GM12878 (cell line): ENCODE data around the gene ZNF470. TPM values are rescaled to one million over a fixed set of nuclear protein-coding genes. Genes with fewer than 3 reads are reported as not detected.

Experiments
- ATAC-seq: fragments of 200-7000 bp; cut with Tn5 transposase; 3 replicates; pipeline ENCODE4 v1.9.1; 2020; ENCODE audit warnings: mild to moderate bottlenecking, moderate library complexity
- BruUV-seq: library from RNA; stranded (reverse); fragments of 400-500 nt; replicated peaks from 2 replicates; lab custom pipeline; 2021; lab: Mats Ljungman, UMichigan
- CTCF ChIA-PET: fragments of 300-600 bp; sonication (Branson Sonifier 250); formaldehyde crosslinking; extraction: SDS; loops from one replicate; lab custom pipeline; 2021; ENCODE audit warnings: inconsistent platforms; lab: Yijun Ruan, JAX
- POLR2A ChIA-PET: fragments of 350-600 bp; formaldehyde crosslinking; extraction: SDS; loops from one replicate; lab custom pipeline; 2021; ENCODE audit warnings: inconsistent platforms; lab: Charles Lee
- RAD21 ChIA-PET: fragments of 300-600 bp; sonication (Branson Sonifier 250); formaldehyde crosslinking; loops from one replicate; lab custom pipeline; 2023; ENCODE audit warnings: antibody characterized with exemption; ENCODE audit not compliant: unreplicated experiment; lab: Charles Lee
- SMC1A ChIA-PET: fragments of 300-600 bp; sonication (Branson Sonifier 250); formaldehyde crosslinking; loops from one replicate; lab custom pipeline; 2023; ENCODE audit not compliant: unreplicated experiment, uncharacterized antibody; lab: Charles Lee
- DNase-seq: peaks from one replicate; pipeline ENCODE4 v3.0.0-alpha.2; 2011; ENCODE audit warnings: low read depth, low spot score
- FAIRE-seq: peaks from 3 replicates; lab custom pipeline; 2011; peaks lifted over from hg19 to GRCh38; lab: Jason Lieb, UNC
- H2AFZ ChIP-seq: 2 replicates; pipeline ENCODE4 v1.6.0; 2011; ENCODE audit warnings: low read depth, low read length, control low read depth; ENCODE audit not compliant: control insufficient read depth
- H3K27ac ChIP-seq: 2 replicates; pipeline ENCODE4 v1.5.1; 2011; ENCODE audit warnings: control low read depth; ENCODE audit not compliant: control insufficient read depth, insufficient read depth
- H3K27me3 ChIP-seq, 2 experiments: replicated peaks in 1 of 2; 2 replicates each; pipeline versions ENCODE4 v1.6.0 to v1.6.1; 2011; ENCODE audit warnings: low read length in 1 of 2; ENCODE audit not compliant: control insufficient read depth in 2 of 2, insufficient read depth in 2 of 2
- H3K36me3 ChIP-seq, 2 experiments: 2 replicates each; pipeline ENCODE4 v1.5.1; 2011; ENCODE audit warnings: low read length in 1 of 2; ENCODE audit not compliant: control insufficient read depth in 2 of 2, insufficient read depth in 2 of 2
- H3K4me1 ChIP-seq: 2 replicates; pipeline ENCODE4 v1.6.1; 2011; ENCODE audit warnings: mild to moderate bottlenecking, low read length, moderate library complexity, mixed read lengths; ENCODE audit not compliant: control insufficient read depth, insufficient read depth
- H3K4me2 ChIP-seq: 2 replicates; pipeline ENCODE4 v1.6.0; 2011; ENCODE audit warnings: control low read depth; ENCODE audit not compliant: control insufficient read depth, insufficient read depth
- H3K4me3 ChIP-seq: fragments of 200-600 bp; sonication (generic); 2 replicates; pipeline ENCODE4 v1.5.1; 2016
- H3K79me2 ChIP-seq: 2 replicates; pipeline ENCODE4 v1.6.0; 2011; ENCODE audit warnings: low read length; ENCODE audit not compliant: control insufficient read depth, insufficient read depth
- H3K9ac ChIP-seq: 2 replicates; pipeline ENCODE4 v1.8.0; 2011; ENCODE audit warnings: low read length, control low read depth, mixed read lengths; ENCODE audit not compliant: control insufficient read depth, insufficient read depth
- H3K9me3 ChIP-seq: replicated peaks from 3 replicates; pipeline ENCODE4 v1.5.1; 2011; ENCODE audit warnings: mild to moderate bottlenecking, low read length; ENCODE audit not compliant: control insufficient read depth, insufficient read depth
- H4K20me1 ChIP-seq: 2 replicates; pipeline ENCODE4 v1.6.0; 2011; ENCODE audit not compliant: control insufficient read depth, insufficient read depth
- CUX1 ChIP-seq: IDR thresholded peaks from 2 replicates; pipeline ENCODE4 v1.6.1; 2012; ENCODE audit warnings: improper control_type of control experiment, low read depth, low read length; ENCODE audit not compliant: insufficient replicate concordance
- FOXM1 ChIP-seq: IDR thresholded peaks from 2 replicates; pipeline ENCODE4 v1.6.1; 2012; ENCODE audit warnings: low read depth, mild to moderate bottlenecking, inconsistent platforms, low read length, moderate library complexity
- HCFC1 ChIP-seq: fragments of 150-350 bp; IDR thresholded peaks from 2 replicates; pipeline ENCODE4 v1.6.1; 2014; ENCODE audit warnings: low read length
- NFYA ChIP-seq: IDR thresholded peaks from 2 replicates; pipeline ENCODE4 v1.6.1; 2011; ENCODE audit warnings: low read depth, mild to moderate bottlenecking, low read length, improper control_type of control experiment, borderline replicate concordance
- ZZZ3 ChIP-seq: IDR thresholded peaks from 2 replicates; pipeline ENCODE4 v1.6.1; 2011; ENCODE audit warnings: low read depth; ENCODE audit not compliant: control insufficient read depth, insufficient read length
- WGBS: methylation state at CpG from one replicate; pipeline ENCODE4 v1.1.6; 2016; ENCODE audit warnings: low lambda C conversion rate; ENCODE audit not compliant: insufficient replicate concordance, insufficient coverage; ENCODE audit errors: missing lambda C conversion rate; 5-methylcytosine and 5-hydroxymethylcytosine counted together
- in situ Hi-C: fragments of 300-500 bp; cut with MboI; formaldehyde crosslinking; loops from 9 replicates; pipeline ENCODE4 v1.14.3; 2018; ENCODE audit warnings: mixed read lengths
- intact Hi-C: fragments of 100-400 bp; cut with micrococcal nuclease; formaldehyde crosslinking; loops from one replicate; pipeline ENCODE4 v1.14.2; 2022; ENCODE audit not compliant: unreplicated experiment
- polyA plus RNA-seq, 11 experiments: library from polyadenylated mRNA; depleted of rRNA in 4 of 11; unstranded in 6 of 11; stranded (reverse) in 5 of 11; fragments of >200 nt; fragmentation: Nextera tagmentation in 4 of 11; fragmentation: Illumina TruSeq in 1 of 11; extraction: Ambion mirVana in 4 of 11; extraction: Trizol in 1 of 11; gene quantifications; 1 replicate in 1 of 11; 2 replicates in 10 of 11; pipeline versions ENCODE4 v1.2.1 to v1.2.3, GENCODE V29; 2011 to 2016; ENCODE audit warnings: inconsistent platforms in 2 of 11, missing spikeins in 2 of 11, low read depth in 1 of 11
- total RNA-seq, 4 experiments: library from RNA; depleted of rRNA in 3 of 4; stranded (reverse); fragments of >200 nt in 3 of 4; fragmentation: Illumina TruSeq in 1 of 4; extraction: Trizol in 1 of 4; gene quantifications; 2 replicates each; pipeline versions ENCODE4 v1.2.1 to v1.2.3, GENCODE V29; 2013 to 2021
- TF ChIP-seq, protein P1 (sequence below): fragments of 450-650 bp; IDR thresholded peaks from 2 replicates; pipeline ENCODE4 v1.6.1; 2017; ENCODE audit warnings: borderline replicate concordance
- TF ChIP-seq, protein P2 (sequence below): fragments of 450-650 bp; IDR thresholded peaks from 2 replicates; pipeline ENCODE4 v1.6.1; 2018; ENCODE audit warnings: mild to moderate bottlenecking, low read depth, moderate library complexity; ENCODE audit not compliant: partially characterized antibody

The ZNF470 gene
- total and polyA plus RNA-seq, 10 of the 15 experiments (the other 5 are each of a cell fraction or from before 2014, with no cell fraction given), result 0.16 to 1.4 (median 0.56) TPM

GRCh38 chr19:56601375-56601774 is 34.1 kb downstream of the ZNF470 start:
- intact Hi-C loops (no loop called here), in situ Hi-C loops (no loop called here)
- ChIA-PET POLR2A (interaction anchor here (0.6 kb wide), 1 partner anchor 19 kb away, joined by 10 read pairs; no protein-coding TSS in a partner anchor), RAD21 (no interaction called here), SMC1A (no interaction called here), CTCF (no interaction called here)
- H4K20me1 ChIP-seq, result no peaks in the 10 kb centered on the region
- H3K4me2 ChIP-seq, result no peak overlapping the region
- ATAC-seq (no peak), DNase-seq (no peak), FAIRE-seq (no peak)
- no peaks in the 10 kb centered on the region for H3K27me3 ChIP-seq
- H3K9me3 ChIP-seq, result peaks cover 3% of the 10 kb centered on the region; the same call in 1 of the 3 replicates
- 74% methylated on average over 3 of the region's 3 CpGs for WGBS
- H2AFZ ChIP-seq, result no peak overlapping the region
- H3K4me3 ChIP-seq, result no peak overlapping the region
- H3K79me2 ChIP-seq, result no peaks in the 10 kb centered on the region; the same call in 1 of the 2 replicates
- H3K36me3 ChIP-seq, result no peaks in the 10 kb centered on the region
- H3K9ac ChIP-seq, result no peak overlapping the region
- BruUV-seq, result no TSS peak
- TF ChIP-seq FOXM1, result no peak
- H3K27ac ChIP-seq, result no peak overlapping the region
- no peaks in the 10 kb centered on the region for H3K4me1 ChIP-seq

DNA sequence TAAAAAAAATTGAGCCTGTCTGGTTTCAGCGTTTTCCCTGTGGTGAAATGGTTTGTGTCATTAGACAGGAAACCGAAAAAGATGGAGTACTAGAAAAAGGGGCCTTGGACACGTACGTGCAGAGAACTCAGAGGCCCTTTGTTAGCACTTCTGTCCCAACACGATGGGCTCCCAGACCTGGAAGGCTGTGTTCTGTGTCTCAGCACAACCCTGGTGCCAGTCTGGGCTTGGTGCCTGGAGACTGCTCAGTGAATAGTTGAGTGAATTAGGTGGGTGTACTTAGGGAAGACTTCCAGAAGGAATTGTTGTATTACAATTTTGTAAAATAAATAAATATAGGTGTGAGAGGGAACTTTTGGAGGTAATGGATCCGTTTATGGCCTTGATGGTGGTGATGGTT is 36.6 kb downstream of the ZNF470 start:
- Histone ChIP-seq H3K4me3 (no peak overlapping the region), H3K36me3 (no peaks in the 10 kb centered on the region), H3K27me3 (no peaks in the 10 kb centered on the region), H3K27ac (no peak overlapping the region), H3K9ac (no peak overlapping the region), H4K20me1 (no peaks in the 10 kb centered on the region), H3K9me3 (peaks cover 5% of the 10 kb centered on the region; the same call in 2 of the 3 replicates), H2AFZ (no peak overlapping the region), H3K79me2 (no peaks in the 10 kb centered on the region), H3K4me2 (no peak overlapping the region), H3K4me1 (no peaks in the 10 kb centered on the region)
- BruUV-seq, result no TSS peak
- ChIA-PET SMC1A (no interaction called here), RAD21 (no interaction called here), CTCF (no interaction called here), POLR2A (no interaction called here)
- WGBS, result 65% methylated on average over 6 of the region's 6 CpGs
- FAIRE-seq, result no peak
- DNase-seq, result no peak
- intact Hi-C loops (no loop called here), in situ Hi-C loops (no loop called here)
- no peak for ATAC-seq
- TF ChIP-seq HCFC1 (no peak), NFYA (no peak), CUX1 (no peak), ZZZ3 (no peak)
- TF ChIP-seq, protein P1, sequence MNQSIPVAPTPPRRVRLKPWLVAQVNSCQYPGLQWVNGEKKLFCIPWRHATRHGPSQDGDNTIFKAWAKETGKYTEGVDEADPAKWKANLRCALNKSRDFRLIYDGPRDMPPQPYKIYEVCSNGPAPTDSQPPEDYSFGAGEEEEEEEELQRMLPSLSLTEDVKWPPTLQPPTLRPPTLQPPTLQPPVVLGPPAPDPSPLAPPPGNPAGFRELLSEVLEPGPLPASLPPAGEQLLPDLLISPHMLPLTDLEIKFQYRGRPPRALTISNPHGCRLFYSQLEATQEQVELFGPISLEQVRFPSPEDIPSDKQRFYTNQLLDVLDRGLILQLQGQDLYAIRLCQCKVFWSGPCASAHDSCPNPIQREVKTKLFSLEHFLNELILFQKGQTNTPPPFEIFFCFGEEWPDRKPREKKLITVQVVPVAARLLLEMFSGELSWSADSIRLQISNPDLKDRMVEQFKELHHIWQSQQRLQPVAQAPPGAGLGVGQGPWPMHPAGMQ, result no peak
- TF ChIP-seq, protein P2, sequence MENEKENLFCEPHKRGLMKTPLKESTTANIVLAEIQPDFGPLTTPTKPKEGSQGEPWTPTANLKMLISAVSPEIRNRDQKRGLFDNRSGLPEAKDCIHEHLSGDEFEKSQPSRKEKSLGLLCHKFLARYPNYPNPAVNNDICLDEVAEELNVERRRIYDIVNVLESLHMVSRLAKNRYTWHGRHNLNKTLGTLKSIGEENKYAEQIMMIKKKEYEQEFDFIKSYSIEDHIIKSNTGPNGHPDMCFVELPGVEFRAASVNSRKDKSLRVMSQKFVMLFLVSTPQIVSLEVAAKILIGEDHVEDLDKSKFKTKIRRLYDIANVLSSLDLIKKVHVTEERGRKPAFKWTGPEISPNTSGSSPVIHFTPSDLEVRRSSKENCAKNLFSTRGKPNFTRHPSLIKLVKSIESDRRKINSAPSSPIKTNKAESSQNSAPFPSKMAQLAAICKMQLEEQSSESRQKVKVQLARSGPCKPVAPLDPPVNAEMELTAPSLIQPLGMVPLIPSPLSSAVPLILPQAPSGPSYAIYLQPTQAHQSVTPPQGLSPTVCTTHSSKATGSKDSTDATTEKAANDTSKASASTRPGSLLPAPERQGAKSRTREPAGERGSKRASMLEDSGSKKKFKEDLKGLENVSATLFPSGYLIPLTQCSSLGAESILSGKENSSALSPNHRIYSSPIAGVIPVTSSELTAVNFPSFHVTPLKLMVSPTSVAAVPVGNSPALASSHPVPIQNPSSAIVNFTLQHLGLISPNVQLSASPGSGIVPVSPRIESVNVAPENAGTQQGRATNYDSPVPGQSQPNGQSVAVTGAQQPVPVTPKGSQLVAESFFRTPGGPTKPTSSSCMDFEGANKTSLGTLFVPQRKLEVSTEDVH, result no peak
